Activated CD4-positive, alpha-beta T cell treated with anti-CD3 and anti-CD28 coated beads, Interleukin-2, amount 50 U/mL, for 16 hours (primary cell): Measurements from ENCODE around the gene TMEM219.
"Not testable (repeated sequence)": the region's sequence is repeated elsewhere in the genome, so short reads cannot be mapped to it uniquely, and the experiment has no call there.

Source experiments
- DNase-seq: peaks from one replicate; pipeline ENCODE4 v3.0.0-alpha.2; 2020

The TMEM219 gene

GRCh38 chr16:30016555-30017276 is 54.8 kb downstream of the TMEM219 start:
- no peak for DNase-seq

GRCh38 chr16:30017277-30017656 is 55.4 kb downstream of the TMEM219 start:
- no peak for DNase-seq

- not testable (repeated sequence) for DNase-seq
These were observed 56.1 kb downstream of the TMEM219 start for GRCh38 chr16:30017937-30018336.

GRCh38 chr16:30018731-30019158 is 56.9 kb downstream of the TMEM219 start:
- DNase-seq = no peak
